PFSK-1 (cell line): ENCODE results near the gene BRAT1.

ENCODE experiments used
- FOXP2 ChIP-seq: optimal IDR thresholded peaks from 2 replicates; pipeline ENCODE3; 2011; ENCODE audit warnings: borderline replicate concordance, control low read depth, inconsistent platforms; ENCODE audit not compliant: insufficient read depth; ENCODE audit errors: extremely low read length, extremely low read depth
- POLR2AphosphoS5 ChIP-seq: IDR thresholded peaks from 2 replicates; pipeline ENCODE4 v1.6.1; 2012; ENCODE audit warnings: low read depth, mild to moderate bottlenecking, control low read depth, low read length, moderate library complexity
- SIN3A ChIP-seq: IDR thresholded peaks from 2 replicates; pipeline ENCODE4 v1.6.1; 2012; ENCODE audit warnings: mild to moderate bottlenecking, low read length, moderate library complexity, borderline replicate concordance; ENCODE audit not compliant: insufficient read depth
- TAF1 ChIP-seq: IDR thresholded peaks from 2 replicates; pipeline ENCODE4 v1.6.1; 2012; ENCODE audit warnings: low read length, control low read depth, borderline replicate concordance; ENCODE audit not compliant: insufficient read depth
- TF ChIP-seq, protein P1 (sequence below), 2 experiments: IDR thresholded peaks; 2 replicates each; pipeline versions ENCODE4 v1.6.1 to v1.8.0; 2011 to 2012; ENCODE audit warnings: low read depth in 2 of 2, low read length in 2 of 2, control low read depth in 1 of 2, inconsistent platforms in 1 of 2, mild to moderate bottlenecking in 1 of 2, moderate library complexity in 1 of 2; ENCODE audit not compliant: insufficient read depth in 1 of 2

- TF ChIP-seq FOXP2 (no peak), SIN3A (no peak), POLR2AphosphoS5 (no peak), TAF1 (no peak)
- TF ChIP-seq, protein P1, sequence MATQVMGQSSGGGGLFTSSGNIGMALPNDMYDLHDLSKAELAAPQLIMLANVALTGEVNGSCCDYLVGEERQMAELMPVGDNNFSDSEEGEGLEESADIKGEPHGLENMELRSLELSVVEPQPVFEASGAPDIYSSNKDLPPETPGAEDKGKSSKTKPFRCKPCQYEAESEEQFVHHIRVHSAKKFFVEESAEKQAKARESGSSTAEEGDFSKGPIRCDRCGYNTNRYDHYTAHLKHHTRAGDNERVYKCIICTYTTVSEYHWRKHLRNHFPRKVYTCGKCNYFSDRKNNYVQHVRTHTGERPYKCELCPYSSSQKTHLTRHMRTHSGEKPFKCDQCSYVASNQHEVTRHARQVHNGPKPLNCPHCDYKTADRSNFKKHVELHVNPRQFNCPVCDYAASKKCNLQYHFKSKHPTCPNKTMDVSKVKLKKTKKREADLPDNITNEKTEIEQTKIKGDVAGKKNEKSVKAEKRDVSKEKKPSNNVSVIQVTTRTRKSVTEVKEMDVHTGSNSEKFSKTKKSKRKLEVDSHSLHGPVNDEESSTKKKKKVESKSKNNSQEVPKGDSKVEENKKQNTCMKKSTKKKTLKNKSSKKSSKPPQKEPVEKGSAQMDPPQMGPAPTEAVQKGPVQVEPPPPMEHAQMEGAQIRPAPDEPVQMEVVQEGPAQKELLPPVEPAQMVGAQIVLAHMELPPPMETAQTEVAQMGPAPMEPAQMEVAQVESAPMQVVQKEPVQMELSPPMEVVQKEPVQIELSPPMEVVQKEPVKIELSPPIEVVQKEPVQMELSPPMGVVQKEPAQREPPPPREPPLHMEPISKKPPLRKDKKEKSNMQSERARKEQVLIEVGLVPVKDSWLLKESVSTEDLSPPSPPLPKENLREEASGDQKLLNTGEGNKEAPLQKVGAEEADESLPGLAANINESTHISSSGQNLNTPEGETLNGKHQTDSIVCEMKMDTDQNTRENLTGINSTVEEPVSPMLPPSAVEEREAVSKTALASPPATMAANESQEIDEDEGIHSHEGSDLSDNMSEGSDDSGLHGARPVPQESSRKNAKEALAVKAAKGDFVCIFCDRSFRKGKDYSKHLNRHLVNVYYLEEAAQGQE (IDR thresholded peaks at IDR 0.05; ENCODE audit: insufficient read depth in 1 of 2, low read depth in 2 of 2, low read length in 2 of 2), result no peak
These were observed 58.9 kb downstream of the BRAT1 start for GRCh38 chr7:2496375-2496774.
